ENCODE results near the gene CLDN10.
"Not testable (repeated sequence)": the region's sequence is repeated elsewhere in the genome, so short reads cannot be mapped to it uniquely, and the experiment has no call there.

CLDN10 gene

GRCh38 chr13:95541911-95542474 is 10.5 kb upstream of the CLDN10 start:
- no peak for DNase-seq

GRCh38 chr13:95544293-95544692 is 8.2 kb upstream of the CLDN10 start:
- DNase-seq, result no peak

- DNase-seq, result no peak
These were observed 5.6 kb upstream of the CLDN10 start for GRCh38 chr13:95546919-95547318.

GRCh38 chr13:95547531-95548167 is 4.9 kb upstream of the CLDN10 start:
- DNase-seq, result no peak

- DNase-seq, result no peak
These were observed 347 bp upstream of the CLDN10 start for GRCh38 chr13:95552208-95552538.

- no peak for DNase-seq
These were observed 1.3 kb downstream of the CLDN10 start for GRCh38 chr13:95553581-95554385.

GRCh38 chr13:95557013-95557412 is 4.5 kb downstream of the CLDN10 start:
- no peak for DNase-seq

GRCh38 chr13:95559100-95559499 is 6.6 kb downstream of the CLDN10 start:
- DNase-seq, result no peak

GRCh38 chr13:95560387-95560786 is 7.9 kb downstream of the CLDN10 start:
- no peak for DNase-seq

- no peak for DNase-seq
These were observed 11.6 kb downstream of the CLDN10 start for GRCh38 chr13:95564091-95564490.

- no peak for DNase-seq
These were observed 12.3 kb downstream of the CLDN10 start for GRCh38 chr13:95564733-95565291.

GRCh38 chr13:95565758-95566157 is 13.2 kb downstream of the CLDN10 start:
- not testable (repeated sequence) for DNase-seq

- DNase-seq, result no peak
These were observed 15.6 kb downstream of the CLDN10 start for GRCh38 chr13:95568131-95568530.

- no peak for DNase-seq
These were observed 17.5 kb downstream of the CLDN10 start for GRCh38 chr13:95570016-95570415.

GRCh38 chr13:95571941-95572340 is 19.4 kb downstream of the CLDN10 start:
- no peak for DNase-seq

- no peak for DNase-seq
These were observed 20.7 kb downstream of the CLDN10 start for GRCh38 chr13:95573221-95573620.

- DNase-seq, result no peak
These were observed 26.8 kb downstream of the CLDN10 start for GRCh38 chr13:95579303-95579702.

- no peak for DNase-seq
These were observed 33.3 kb downstream of the CLDN10 start for GRCh38 chr13:95585867-95586266.

GRCh38 chr13:95588134-95588533 is 35.6 kb downstream of the CLDN10 start:
- no peak for DNase-seq

- no peak for DNase-seq
These were observed 36.2 kb downstream of the CLDN10 start for GRCh38 chr13:95588721-95589120.

- no peak for DNase-seq
These were observed 40.9 kb downstream of the CLDN10 start for GRCh38 chr13:95593462-95593861.

- DNase-seq, result no peak
These were observed 44.2 kb downstream of the CLDN10 start for GRCh38 chr13:95596701-95597100.

GRCh38 chr13:95601216-95601615 is 48.7 kb downstream of the CLDN10 start:
- DNase-seq, result no peak

- no peak for DNase-seq
These were observed 49.4 kb downstream of the CLDN10 start for GRCh38 chr13:95601906-95602305.

Measured in GDM1 (cell line).